K562 (cell line): ENCODE data around the gene ATF1. TPM values are rescaled to one million over a fixed set of nuclear protein-coding genes. Genes with fewer than 3 reads are reported as not detected.

Source experiments
- ATAC-seq: fragments of 200-7000 bp; cut with Tn5 transposase; 3 replicates; pipeline ENCODE4 v1.9.1; 2020; ENCODE audit warnings: moderate library complexity
- BruUV-seq: library from RNA; stranded (reverse); fragments of 400-500 nt; replicated peaks from 2 replicates; lab custom pipeline; 2021; lab: Mats Ljungman, UMichigan
- CTCF ChIA-PET: fragments of 300-600 bp; formaldehyde crosslinking; extraction: SDS; loops from one replicate; lab custom pipeline; 2021; ENCODE audit warnings: low intra/inter-chr PET ratio; lab: Yijun Ruan, JAX
- POLR2A ChIA-PET: fragments of 300-600, 350-650 bp; sonication (Branson Sonifier 250); formaldehyde crosslinking; extraction: SDS; loops from one replicate; lab custom pipeline; 2021; ENCODE audit warnings: antibody characterized with exemption, inconsistent platforms; lab: Yijun Ruan, JAX
- DNase-seq, 4 experiments: peaks; one replicate each; pipeline versions ENCODE4 v3.0.0 to v3.0.0-alpha.2; 2011 to 2018; ENCODE audit warnings: low spot score in 3 of 4, mixed read lengths in 3 of 4; ENCODE audit errors: extremely low read depth in 1 of 4
- FAIRE-seq: peaks from 2 replicates; lab custom pipeline; 2011; peaks lifted over from hg19 to GRCh38; lab: Jason Lieb, UNC
- H2AFZ ChIP-seq: 2 replicates; pipeline ENCODE4 v1.6.0; 2011; ENCODE audit warnings: low read depth, low read length, control low read depth, inconsistent platforms
- H3K27ac ChIP-seq: fragments of 200-600 bp; 3 replicates; pipeline ENCODE4 v1.8.0; 2011; ENCODE audit warnings: low read depth, mild to moderate bottlenecking, control low read depth, inconsistent platforms, low read length, moderate library complexity, mixed read lengths; ENCODE audit errors: extremely low read depth
- H3K27me3 ChIP-seq, 2 experiments: fragments of 300-600 bp in 1 of 2; 2 replicates in 1 of 2; 3 replicates in 1 of 2; pipeline versions ENCODE4 v1.6.0 to v1.8.0; 2011; ENCODE audit warnings: inconsistent platforms in 2 of 2, low read length in 2 of 2, mild to moderate bottlenecking in 1 of 2, mixed read lengths in 1 of 2, moderate library complexity in 1 of 2; ENCODE audit not compliant: control insufficient read depth in 2 of 2, insufficient read depth in 2 of 2
- H3K36me3 ChIP-seq: fragments of 300-600 bp; 3 replicates; pipeline ENCODE4 v1.8.0; 2011; ENCODE audit warnings: mild to moderate bottlenecking, low read length, inconsistent platforms; ENCODE audit not compliant: control insufficient read depth, insufficient read depth
- H3K4me1 ChIP-seq, 2 experiments: fragments of 200-600 bp in 1 of 2; replicated peaks in 1 of 2; 2 replicates in 1 of 2; 3 replicates in 1 of 2; pipeline versions ENCODE4 v1.5.1 to v1.8.0; 2011; ENCODE audit warnings: inconsistent platforms in 2 of 2, low read length in 2 of 2, mild to moderate bottlenecking in 1 of 2, mixed read lengths in 1 of 2, moderate library complexity in 1 of 2; ENCODE audit not compliant: control insufficient read depth in 2 of 2, insufficient read depth in 2 of 2
- H3K4me2 ChIP-seq: 2 replicates; pipeline ENCODE4 v1.6.1; 2011; ENCODE audit warnings: low read length, control low read depth, inconsistent platforms, mixed read lengths; ENCODE audit not compliant: insufficient read depth
- H3K4me3 ChIP-seq: fragments of 200-600 bp; sonication (generic), shearing (Covaris generic); 2 replicates; pipeline ENCODE4 v1.5.1; 2016; ENCODE audit warnings: control low read depth, inconsistent platforms
- H3K79me2 ChIP-seq: fragments of 200-600 bp; 3 replicates; pipeline ENCODE4 v1.8.0; 2011; ENCODE audit warnings: low read length, inconsistent platforms; ENCODE audit not compliant: control insufficient read depth, insufficient read depth
- H3K9ac ChIP-seq, 2 experiments: 2 replicates each; pipeline versions ENCODE4 v1.6.0 to v1.6.1; 2011; ENCODE audit warnings: low read depth in 2 of 2, low read length in 2 of 2, control low read depth in 1 of 2, inconsistent platforms in 1 of 2, mild to moderate bottlenecking in 1 of 2, mixed read lengths in 1 of 2; ENCODE audit not compliant: insufficient read depth in 1 of 2
- H3K9me1 ChIP-seq: one replicate; pipeline ENCODE4 v1.6.0; 2011; ENCODE audit warnings: inconsistent platforms, mild to moderate bottlenecking, low read length, moderate library complexity; ENCODE audit not compliant: control insufficient read depth, insufficient read depth
- H3K9me3 ChIP-seq: replicated peaks from 2 replicates; pipeline ENCODE4 v1.5.1; 2011; ENCODE audit warnings: low read depth, low read length, inconsistent platforms; ENCODE audit not compliant: control insufficient read depth, insufficient read depth
- H4K20me1 ChIP-seq: replicated peaks from 2 replicates; pipeline ENCODE4 v1.6.1; 2011; ENCODE audit warnings: low read length, inconsistent platforms, mixed read lengths; ENCODE audit not compliant: control insufficient read depth, insufficient read depth
- CBX1 ChIP-seq: sonication (generic); IDR thresholded peaks from 2 replicates; pipeline ENCODE4 v1.6.1; 2016; ENCODE audit warnings: antibody characterized with exemption, low read depth, mild to moderate bottlenecking
- FOXJ3 ChIP-seq: sonication (generic); formaldehyde crosslinking; IDR thresholded peaks from 2 replicates; pipeline ENCODE4 v1.4.0; 2020; ENCODE audit warnings: mild to moderate bottlenecking, missing genetic modification reagents
- PATZ1 ChIP-seq: fragments of 250-450 bp; sonication (Bioruptor Pico); IDR thresholded peaks from 2 replicates; pipeline ENCODE4 v1.5.0; 2020; ENCODE audit warnings: mild to moderate bottlenecking, borderline replicate concordance
- WHSC1 ChIP-seq: IDR thresholded peaks from one replicate; pipeline ENCODE4 v1.6.1; 2012; ENCODE audit warnings: low read length, control low read depth, inconsistent platforms
- ZNF121 ChIP-seq: sonication (generic); formaldehyde crosslinking; conservative IDR thresholded peaks from 2 replicates; pipeline ENCODE4 v1.8.0; 2022; ENCODE audit warnings: missing genetic modification reagents
- ZNF384 ChIP-seq: IDR thresholded peaks from 2 replicates; pipeline ENCODE4 v1.6.1; 2012; ENCODE audit warnings: low read depth, low read length, improper control_type of control experiment
- WGBS: fragments of 100-300 bp; shearing (Covaris generic); methylation state at CpG from one replicate; pipeline ENCODE4 v1.1.6; 2016; ENCODE audit warnings: low coverage, mixed read lengths; ENCODE audit not compliant: insufficient coverage; ENCODE audit errors: missing lambda C conversion rate; 5-methylcytosine and 5-hydroxymethylcytosine counted together
- in situ Hi-C: fragments of 300-500 bp; cut with MboI; formaldehyde crosslinking; loops from 4 replicates; pipeline ENCODE4 v1.15.0; 2018; ENCODE audit warnings: inconsistent platforms, mixed read lengths
- intact Hi-C: fragments of 100-400 bp; cut with micrococcal nuclease; formaldehyde crosslinking; loops from 2 replicates; pipeline ENCODE4 v1.14.2; 2022
- polyA plus RNA-seq, 8 experiments: library from polyadenylated mRNA; depleted of rRNA in 4 of 8; stranded (reverse) in 5 of 8; unstranded in 3 of 8; fragments of >200 nt; fragmentation: Nextera tagmentation in 2 of 8; fragmentation: Illumina TruSeq in 1 of 8; extraction: Ambion mirVana in 2 of 8; extraction: Trizol in 1 of 8; gene quantifications; 2 replicates each; pipeline versions ENCODE4 v1.2.1 to v1.2.3, GENCODE V29; 2011 to 2014; ENCODE audit warnings: inconsistent platforms in 1 of 8, missing spikeins in 1 of 8
- total RNA-seq, 7 experiments: library from RNA; depleted of rRNA in 6 of 7; stranded (reverse); fragments of >200 nt in 6 of 7; fragmentation: Illumina TruSeq in 2 of 7; extraction: Trizol in 2 of 7; gene quantifications; 2 replicates each; pipeline versions ENCODE4 v1.2.1 to v1.2.3, GENCODE V29; 2011 to 2021; ENCODE audit warnings: low replicate concordance in 1 of 7

Gene ATF1
- total and polyA plus RNA-seq, 9 of the 15 experiments (the other 6 are each of a cell fraction or from before 2014, with no cell fraction given), result 19.8 to 83.5 (median 51.4) TPM

DNA sequence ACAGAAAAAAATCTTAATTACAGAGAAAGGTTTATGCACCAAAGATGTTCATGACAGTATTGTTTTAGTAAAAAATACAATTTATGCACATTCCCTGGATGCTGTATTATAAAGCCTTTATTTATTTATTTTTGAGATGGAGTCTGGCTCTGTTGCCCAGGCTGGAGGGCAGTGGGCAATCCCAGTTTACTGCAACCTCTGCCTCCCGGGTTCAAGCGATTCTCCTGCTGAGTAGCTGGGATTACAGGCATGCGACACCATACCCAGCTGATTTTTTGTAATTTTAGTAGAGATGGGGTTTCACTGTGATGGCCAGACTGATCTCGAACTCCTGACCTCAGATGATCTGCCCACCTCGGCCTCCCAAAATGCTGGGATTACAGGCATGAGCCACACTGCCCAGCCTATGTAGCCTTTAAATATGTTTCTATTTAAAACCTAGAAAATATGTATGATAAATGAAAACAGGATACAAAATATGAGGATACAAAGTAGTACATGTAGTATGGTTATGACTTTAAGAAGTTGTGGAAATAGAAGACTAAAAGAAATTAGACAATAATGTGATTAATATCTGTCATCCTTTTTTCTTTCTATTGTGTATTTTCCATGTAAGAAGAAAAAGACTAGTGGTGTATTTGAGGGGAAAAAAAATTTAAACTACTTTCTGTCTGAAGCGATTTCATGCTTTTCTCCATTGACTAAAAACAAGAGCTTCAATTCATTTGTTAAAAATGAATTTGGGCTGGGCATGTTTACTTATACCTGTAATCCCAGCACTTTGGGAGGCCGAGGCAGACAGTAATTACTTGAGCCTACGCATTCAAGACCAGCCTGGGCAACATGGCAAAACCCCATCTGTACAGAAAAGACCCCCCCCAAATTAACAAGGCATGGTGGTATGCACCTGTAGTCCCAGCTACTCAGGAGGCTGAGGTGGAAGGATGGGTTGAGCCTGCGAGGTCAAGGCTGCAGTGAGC lies 13.1 kb downstream of the ATF1 start:
- no peaks in the 10 kb centered on the region for H3K9me3 ChIP-seq
- no peak overlapping the region for H3K9ac ChIP-seq
- no peak overlapping the region for H2AFZ ChIP-seq
- DNase-seq (no peak), FAIRE-seq (no peak), ATAC-seq (no peak)
- intact Hi-C loops (no loop called here), in situ Hi-C loops (no loop called here)
- CTCF ChIA-PET, result no interaction called here
- H3K4me2 ChIP-seq, result no peak overlapping the region
- H3K4me3 ChIP-seq, result no peak overlapping the region
- POLR2A ChIA-PET, result interaction anchor here (1.0 to 2.8 kb wide), 3 partner anchors 9 to 13 kb away, joined by 4 to 13 read pairs (median 5); partner anchors contain the start of gene ATF1
- no peak for TF ChIP-seq PATZ1 (CRISPR knock-in tag)
- no peak for TF ChIP-seq ZNF384
- no peak for TF ChIP-seq WHSC1
- no peak for TF ChIP-seq CBX1
- TF ChIP-seq ZNF121 (CRISPR knock-in tag), result 0 out of 2 replicates have a peak, but pooled peaks have one; percentile 17
- TF ChIP-seq FOXJ3 (CRISPR knock-in tag), result no peak
- WGBS, result 82% methylated on average over 9 of the region's 9 CpGs
- H3K9me1 ChIP-seq, result no peaks in the 10 kb centered on the region
- no peaks in the 10 kb centered on the region for H3K27me3 ChIP-seq
- H3K79me2 ChIP-seq, result peaks cover 77% of the 10 kb centered on the region
- H3K4me1 ChIP-seq, result no peaks in the 10 kb centered on the region; a peak in 2 of 5 replicates
- no peaks in the 10 kb centered on the region for H4K20me1 ChIP-seq
- BruUV-seq, result no TSS peak
- no peak overlapping the region for H3K27ac ChIP-seq
- H3K36me3 ChIP-seq, result peaks cover 32% of the 10 kb centered on the region; the same call in 2 of the 3 replicates
